Stimulated activated CD8-positive, alpha-beta memory T cell treated with anti-CD3 and anti-CD28 coated beads, Interleukin-2, amount 100 ng/mL, for 48 hours (primary cell): Measurements from ENCODE around the gene PCSK2.

Experiments used
- DNase-seq, 2 donors: peaks; one replicate each; pipeline ENCODE4 v3.0.0-alpha.2; 2020; ENCODE audit warnings: low read depth in 2 of 2

PCSK2 gene

GRCh38 chr20:17534077-17534476 lies 307.2 kb downstream of the PCSK2 start:
- DNase-seq: no peak
